IMR-90 (cell line): ENCODE measurements around the gene B4GALT7. TPM values are rescaled to one million over a fixed set of nuclear protein-coding genes. Genes with fewer than 3 reads are reported as not detected.
"Not testable (repeated sequence)": the region's sequence is repeated elsewhere in the genome, so short reads cannot be mapped to it uniquely, and the experiment has no call there.

Experiments used
- ATAC-seq: fragments of 200-7000 bp; cut with Tn5 transposase; 2 replicates; pipeline ENCODE4 v1.9.1; 2020; ENCODE audit warnings: low read depth, mild to moderate bottlenecking, moderate library complexity
- BruUV-seq: library from RNA; stranded (reverse); fragments of 400-500 nt; replicated peaks from 2 replicates; lab custom pipeline; 2021; lab: Mats Ljungman, UMichigan
- CTCF ChIA-PET: fragments of 300-600 bp; formaldehyde crosslinking; extraction: SDS; loops from one replicate; lab custom pipeline; 2021; ENCODE audit warnings: antibody characterized with exemption; lab: Yijun Ruan, JAX
- POLR2A ChIA-PET: fragments of 300-600 bp; sonication (Branson Sonifier 250); formaldehyde crosslinking; loops from one replicate; lab custom pipeline; 2022; ENCODE audit warnings: antibody characterized with exemption; ENCODE audit not compliant: unreplicated experiment; lab: Charles Lee
- DNase-seq: peaks from one replicate; pipeline ENCODE4 v3.0.0; 2013
- H2AFZ ChIP-seq: replicated peaks from 2 replicates; pipeline ENCODE3; 2013; ENCODE audit warnings: low read length, mild to moderate bottlenecking; ENCODE audit not compliant: poor library complexity
- H2AK5ac ChIP-seq: 2 replicates; pipeline ENCODE4 v1.6.1; 2013; ENCODE audit warnings: low read depth, low read length, inconsistent platforms
- H2AK9ac ChIP-seq: replicated peaks from 2 replicates; pipeline ENCODE3; 2013; ENCODE audit warnings: mild to moderate bottlenecking, low read depth, low read length, moderate library complexity; ENCODE audit not compliant: poor library complexity
- H2BK120ac ChIP-seq: 2 replicates; pipeline ENCODE4 v1.6.1; 2013; ENCODE audit warnings: low read depth, low read length, inconsistent platforms
- H2BK15ac ChIP-seq: 3 replicates; pipeline ENCODE4 v1.6.1; 2013; ENCODE audit warnings: low read depth, low read length, inconsistent platforms
- H2BK20ac ChIP-seq: 2 replicates; pipeline ENCODE4 v1.6.1; 2013; ENCODE audit warnings: low read depth, mild to moderate bottlenecking, inconsistent platforms, low read length, moderate library complexity
- H2BK5ac ChIP-seq: 2 replicates; pipeline ENCODE4 v1.6.1; 2013; ENCODE audit warnings: mild to moderate bottlenecking, low read depth, low read length, inconsistent platforms; ENCODE audit not compliant: poor library complexity, severe bottlenecking
- H3K14ac ChIP-seq: replicated peaks from 2 replicates; pipeline ENCODE4 v1.6.1; 2013; ENCODE audit warnings: low read depth, low read length, inconsistent platforms
- H3K18ac ChIP-seq: 2 replicates; pipeline ENCODE4 v1.6.1; 2013; ENCODE audit warnings: low read depth, low read length, control low read depth
- H3K23ac ChIP-seq: 2 replicates; pipeline ENCODE4 v1.6.1; 2013; ENCODE audit warnings: low read depth, low read length, inconsistent platforms
- H3K27ac ChIP-seq: 2 replicates; pipeline ENCODE4 v1.5.1; 2013; ENCODE audit warnings: mild to moderate bottlenecking, control low read depth, low read length; ENCODE audit not compliant: insufficient read depth
- H3K27me3 ChIP-seq: 2 replicates; pipeline ENCODE4 v1.6.1; 2013; ENCODE audit warnings: low read length; ENCODE audit not compliant: control insufficient read depth, insufficient read depth
- H3K36me3 ChIP-seq: 2 replicates; pipeline ENCODE4 v1.6.1; 2013; ENCODE audit warnings: low read length, mixed read lengths; ENCODE audit not compliant: control insufficient read depth, insufficient read depth
- H3K4ac ChIP-seq: 2 replicates; pipeline ENCODE4 v1.6.1; 2013; ENCODE audit warnings: low read depth, low read length, inconsistent platforms
- H3K4me1 ChIP-seq: 2 replicates; pipeline ENCODE4 v1.6.1; 2013; ENCODE audit warnings: low read length, mixed read lengths; ENCODE audit not compliant: control insufficient read depth, insufficient read depth
- H3K4me2 ChIP-seq: 2 replicates; pipeline ENCODE4 v1.6.1; 2013; ENCODE audit warnings: low read depth, mild to moderate bottlenecking, control low read depth, low read length, moderate library complexity
- H3K4me3 ChIP-seq: 2 replicates; pipeline ENCODE4 v1.5.1; 2013; ENCODE audit warnings: low read depth, mild to moderate bottlenecking, control low read depth, low read length, moderate library complexity; ENCODE audit not compliant: insufficient read depth
- H3K56ac ChIP-seq: 2 replicates; pipeline ENCODE4 v1.6.1; 2013; ENCODE audit warnings: low read length, inconsistent platforms; ENCODE audit not compliant: insufficient read depth; ENCODE audit errors: extremely low read depth
- H3K79me1 ChIP-seq, 2 experiments: 2 replicates each; pipeline ENCODE4 v1.6.1; 2013; ENCODE audit warnings: low read length in 2 of 2, inconsistent platforms in 1 of 2, low read depth in 1 of 2
- H3K9ac ChIP-seq: 2 replicates; pipeline ENCODE4 v1.6.1; 2013; ENCODE audit warnings: low read depth, low read length, control low read depth
- H3K9me1 ChIP-seq: 2 replicates; pipeline ENCODE4 v1.6.1; 2013; ENCODE audit warnings: low read length, inconsistent platforms; ENCODE audit not compliant: insufficient read depth
- H3K9me3 ChIP-seq: 2 replicates; pipeline ENCODE4 v1.6.1; 2013; ENCODE audit warnings: low read length; ENCODE audit not compliant: control insufficient read depth, insufficient read depth
- H4K20me1 ChIP-seq: 2 replicates; pipeline ENCODE4 v1.6.1; 2013; ENCODE audit warnings: low read length, inconsistent platforms; ENCODE audit not compliant: insufficient read depth
- H4K5ac ChIP-seq: 2 replicates; pipeline ENCODE4 v1.6.1; 2013; ENCODE audit warnings: mild to moderate bottlenecking, low read depth, low read length, control low read depth
- H4K8ac ChIP-seq, 2 experiments: 2 replicates each; pipeline ENCODE4 v1.6.1; 2013; ENCODE audit warnings: low read depth in 2 of 2, low read length in 2 of 2, control low read depth in 1 of 2, inconsistent platforms in 1 of 2
- H4K91ac ChIP-seq: 2 replicates; pipeline ENCODE4 v1.6.1; 2013; ENCODE audit warnings: low read depth, low read length, inconsistent platforms; ENCODE audit not compliant: insufficient read depth
- WGBS, 2 experiments: methylation state at CpG; one replicate each; pipeline versions ENCODE4 v1.1.5 to v1.1.7; 2013; ENCODE audit warnings: missing lambda C conversion rate in 2 of 2; ENCODE audit not compliant: insufficient read length in 1 of 2; ENCODE audit errors: extremely low coverage in 2 of 2; 5-methylcytosine and 5-hydroxymethylcytosine counted together
- dilution Hi-C: fragments of 300-500 bp; cut with HindIII; formaldehyde crosslinking; loops from one replicate; pipeline ENCODE4 v1.14.3; 2018; ENCODE audit warnings: low sequenced_read_pairs; ENCODE audit not compliant: unreplicated experiment
- in situ Hi-C: fragments of 300-500 bp; cut with MboI; formaldehyde crosslinking; loops from 3 replicates; pipeline ENCODE4 v1.14.3; 2019; ENCODE audit warnings: low sequenced_read_pairs, inconsistent platforms, mixed read lengths
- intact Hi-C: fragments of 100-400 bp; cut with micrococcal nuclease; formaldehyde crosslinking; loops from 2 replicates; pipeline ENCODE4 v1.10.0; 2022
- polyA plus RNA-seq, 3 experiments: library from polyadenylated mRNA; depleted of rRNA; stranded (reverse); fragments of >200 nt; gene quantifications; 2 replicates each; pipeline ENCODE4 v1.2.3, GENCODE V29; 2012; ENCODE audit warnings: low replicate concordance in 1 of 3
- total RNA-seq: library from RNA; depleted of rRNA; stranded (reverse); fragments of >200 nt; gene quantifications from 2 replicates; pipeline ENCODE4 v1.2.3, GENCODE V29; 2012

B4GALT7 gene
- total and polyA plus RNA-seq, 2 of the 4 experiments (the other 2 are of a cell fraction), result 29.2 to 79.6 TPM

DNA sequence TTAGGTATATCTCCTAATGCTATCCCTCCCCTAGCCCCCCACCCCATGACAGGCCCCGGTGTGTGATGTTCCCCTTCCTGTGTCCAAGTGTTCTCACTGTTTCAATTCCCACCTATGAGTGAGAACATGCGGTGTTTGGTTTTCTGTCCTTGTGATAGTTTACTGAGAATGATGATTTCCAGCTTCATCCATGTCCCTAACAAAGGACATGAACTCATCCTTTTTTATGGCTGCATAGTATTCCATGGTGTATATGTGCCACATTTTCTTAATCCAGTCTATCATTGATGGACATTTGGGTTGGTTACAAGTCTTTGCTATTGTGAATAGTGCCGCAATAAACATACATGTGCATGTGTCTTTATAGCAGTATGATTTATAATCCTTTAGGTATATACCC, 35.0 kb downstream of the B4GALT7 start:
- H3K14ac ChIP-seq, dilution Hi-C loops, H4K20me1 ChIP-seq, H2AFZ ChIP-seq, intact Hi-C loops, H3K4me3 ChIP-seq, H3K27ac ChIP-seq, H3K27me3 ChIP-seq, H4K91ac ChIP-seq, H3K4me2 ChIP-seq, DNase-seq, H2BK20ac ChIP-seq, H3K9me3 ChIP-seq, H3K23ac ChIP-seq, H2BK120ac ChIP-seq, ATAC-seq, H3K36me3 ChIP-seq, BruUV-seq, H3K4me1 ChIP-seq, H3K79me1 ChIP-seq, H4K5ac ChIP-seq, H4K8ac ChIP-seq, in situ Hi-C loops, H3K18ac ChIP-seq, POLR2A ChIA-PET, H3K9me1 ChIP-seq, H2AK5ac ChIP-seq, H2BK15ac ChIP-seq, H2AK9ac ChIP-seq, H3K56ac ChIP-seq, H2BK5ac ChIP-seq, CTCF ChIA-PET, H3K9ac ChIP-seq, H3K4ac ChIP-seq: not testable (repeated sequence)
- no CpG with 5 or more reads among the region's 3 CpGs for WGBS, 2 experiments

GRCh38 chr5:177645462-177645861, 45.5 kb downstream of the B4GALT7 start:
- H2AK5ac ChIP-seq, H3K9me3 ChIP-seq, H3K4me1 ChIP-seq, H3K36me3 ChIP-seq, H3K23ac ChIP-seq, dilution Hi-C loops, H3K27me3 ChIP-seq, BruUV-seq, ATAC-seq, H3K18ac ChIP-seq, H2BK5ac ChIP-seq, DNase-seq, H3K9me1 ChIP-seq, CTCF ChIA-PET, H3K4me3 ChIP-seq, H3K56ac ChIP-seq, H2BK20ac ChIP-seq, intact Hi-C loops, in situ Hi-C loops, H4K8ac ChIP-seq, H4K5ac ChIP-seq, H3K4ac ChIP-seq, H3K27ac ChIP-seq, H2AFZ ChIP-seq, H2AK9ac ChIP-seq, H3K9ac ChIP-seq, H4K20me1 ChIP-seq, H2BK15ac ChIP-seq, H4K91ac ChIP-seq, POLR2A ChIA-PET, H3K79me1 ChIP-seq, H3K4me2 ChIP-seq, H2BK120ac ChIP-seq, H3K14ac ChIP-seq: not testable (repeated sequence)
- WGBS, 2 experiments, result no CpG with 5 or more reads among the region's 1 CpG
